ENCODE measurements around the gene KRT10. TPM values are rescaled to one million over a fixed set of nuclear protein-coding genes. Genes with fewer than 3 reads are reported as not detected.
"Not testable (repeated sequence)": the region's sequence is repeated elsewhere in the genome, so short reads cannot be mapped to it uniquely, and the experiment has no call there.

KRT10 gene
- total RNA-seq, 1 donor from 2014 or later, result 34.1 TPM

GRCh38 chr17:40839194-40839593 is 16.8 kb upstream of the KRT10 start:
- DNase-seq (ENCODE audit: low spot score), result no peak
- intact Hi-C loops (cut with DNase I), result no loop called here
- no peak for ATAC-seq

DNA sequence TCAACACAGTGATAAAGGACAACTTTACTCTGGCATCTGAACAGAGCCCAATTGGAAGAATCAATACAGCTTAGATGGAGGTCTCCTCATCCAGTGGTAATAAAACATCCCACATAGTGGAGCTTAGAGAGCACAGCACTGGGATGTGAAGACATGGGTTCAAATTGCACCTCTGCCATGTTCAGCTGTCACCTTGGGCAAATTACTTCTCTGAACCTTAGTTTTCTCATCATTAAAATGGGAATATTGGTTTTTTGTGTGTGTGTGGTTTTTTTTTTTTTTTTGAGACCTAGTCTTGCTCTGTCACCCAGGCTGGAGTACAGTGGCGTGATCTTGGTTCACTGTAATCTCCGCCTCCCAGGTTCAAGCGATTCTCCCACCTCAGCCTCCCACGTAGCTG is 13.6 kb upstream of the KRT10 start:
- DNase-seq (ENCODE audit: low spot score) (no peak), ATAC-seq (no peak)
- intact Hi-C loops (cut with DNase I), result no loop called here

GRCh38 chr17:40833882-40834281 is 11.5 kb upstream of the KRT10 start:
- DNase-seq (ENCODE audit: low spot score) (no peak), ATAC-seq (no peak)
- intact Hi-C loops (cut with DNase I), result no loop called here

- intact Hi-C loops (cut with DNase I), result no loop called here
- ATAC-seq, result no peak
- DNase-seq (ENCODE audit: low spot score), result no peak
These were observed 10.4 kb upstream of the KRT10 start for GRCh38 chr17:40832840-40833239.

GRCh38 chr17:40830085-40830776 is 7.8 kb upstream of the KRT10 start:
- intact Hi-C loops (cut with DNase I), result no loop called here
- no peak for DNase-seq (ENCODE audit: low spot score)
- no peak for ATAC-seq

DNA sequence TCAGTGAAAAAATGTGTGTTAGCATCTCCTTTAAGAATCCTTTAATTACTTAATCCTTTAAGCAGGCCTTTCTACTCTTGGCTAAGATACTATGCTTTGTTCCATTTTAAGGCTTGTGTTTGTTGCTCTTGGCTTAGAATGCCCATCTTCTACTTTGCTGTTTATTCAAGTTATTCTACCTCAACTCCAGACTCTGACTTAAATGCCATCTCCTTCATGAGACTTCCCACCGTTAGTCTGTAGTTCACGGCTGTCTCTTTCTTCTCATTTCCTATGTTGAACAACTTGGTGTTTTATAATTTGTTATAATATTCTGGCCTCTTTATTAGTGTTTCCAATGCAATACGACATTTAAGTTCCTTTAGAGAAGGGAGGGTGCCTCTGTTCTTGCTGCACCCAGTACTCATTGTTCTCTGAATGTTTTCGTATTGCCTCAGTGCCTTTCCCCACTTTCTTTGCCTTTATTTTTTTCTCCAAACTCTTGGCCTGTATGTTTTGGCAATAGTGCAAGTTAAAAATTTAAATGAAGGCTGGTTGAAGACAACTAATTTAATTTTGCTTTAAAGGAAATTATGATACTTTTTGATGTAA is 6.1 kb upstream of the KRT10 start:
- ATAC-seq, result peak; percentile 92
- no peak for DNase-seq (ENCODE audit: low spot score)
- intact Hi-C loops (cut with DNase I), result no loop called here

DNA sequence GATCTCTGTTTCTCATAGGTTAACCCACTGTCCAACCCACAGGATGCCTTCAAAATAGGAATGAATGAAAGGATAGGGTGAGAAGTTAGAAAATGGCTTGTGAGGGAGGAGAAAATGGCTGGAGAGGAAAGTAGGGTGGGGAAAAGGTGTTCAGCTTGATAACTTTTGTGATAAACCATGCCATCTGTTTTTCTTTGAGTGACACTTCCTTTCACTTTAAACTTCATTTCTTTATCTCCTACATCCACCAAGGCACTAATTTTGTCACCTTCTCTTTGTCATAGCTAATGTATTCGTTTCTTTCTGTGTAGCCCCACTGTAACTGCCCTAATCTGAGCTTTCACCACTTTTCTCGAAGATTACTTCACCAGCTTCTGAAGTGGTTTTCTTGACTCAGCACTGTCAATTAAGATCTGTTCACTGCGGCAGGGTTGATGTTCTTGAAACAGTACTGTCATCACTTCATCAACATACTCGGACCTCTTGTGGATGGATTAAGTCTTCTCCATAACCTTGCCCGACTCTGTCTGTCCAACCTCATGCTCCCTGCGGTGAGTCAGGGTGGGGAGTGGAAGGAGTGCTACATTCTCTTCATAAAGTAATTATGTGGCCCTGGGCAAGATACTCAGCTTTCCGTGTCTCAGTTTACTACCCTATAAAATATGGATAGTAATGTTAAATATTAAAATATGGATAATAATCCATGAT is 5.5 kb upstream of the KRT10 start:
- intact Hi-C loops (cut with DNase I), result no loop called here
- no peak for DNase-seq (ENCODE audit: low spot score)
- ATAC-seq, result peak; percentile 96

DNA sequence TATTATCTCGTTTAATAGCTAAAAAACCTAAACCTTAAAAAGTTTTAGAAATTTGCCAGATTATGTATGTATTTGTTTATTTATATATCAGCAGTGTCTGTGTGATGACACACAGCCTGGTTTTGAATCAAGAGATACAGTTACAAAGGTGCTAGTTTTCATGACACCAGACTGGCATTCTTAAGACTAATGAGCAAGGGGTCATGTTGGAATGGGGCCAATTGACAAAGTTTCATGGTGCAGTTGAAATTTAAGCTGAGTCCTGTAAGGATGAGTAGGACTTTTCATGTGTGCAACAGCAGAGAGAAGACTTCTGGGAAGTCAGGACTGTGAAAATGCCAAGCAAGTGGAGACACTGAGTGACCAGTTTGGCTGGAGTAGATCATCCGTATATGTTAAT is 3.2 kb upstream of the KRT10 start:
- no peak for ATAC-seq
- intact Hi-C loops (cut with DNase I), result no loop called here
- no peak for DNase-seq (ENCODE audit: low spot score)

GRCh38 chr17:40824015-40824832 is 1.8 kb upstream of the KRT10 start:
- ATAC-seq (no peak), DNase-seq (ENCODE audit: low spot score) (no peak)
- intact Hi-C loops (cut with DNase I), result no loop called here

DNA sequence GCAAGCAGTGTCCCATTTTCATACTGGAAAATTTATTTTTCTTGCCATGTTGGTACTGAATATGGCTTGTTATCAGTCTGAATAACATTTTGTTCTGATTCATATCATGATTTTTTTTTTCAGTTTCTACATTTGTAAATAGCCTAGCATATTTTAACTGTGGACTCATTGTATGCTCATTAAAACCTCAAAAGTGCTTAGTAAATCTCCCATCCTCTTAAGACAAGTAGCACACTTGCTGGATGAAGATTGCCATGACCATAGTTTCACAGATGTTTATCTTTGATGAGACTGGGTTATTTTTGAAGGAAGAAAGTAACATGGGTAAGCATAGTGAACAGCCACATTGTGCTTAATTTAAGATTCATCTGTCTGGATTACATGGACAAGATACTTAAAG is 878 bp downstream of the KRT10 start:
- DNase-seq (ENCODE audit: low spot score), result no peak
- intact Hi-C loops (cut with DNase I), result no loop called here
- ATAC-seq, result no peak

DNA sequence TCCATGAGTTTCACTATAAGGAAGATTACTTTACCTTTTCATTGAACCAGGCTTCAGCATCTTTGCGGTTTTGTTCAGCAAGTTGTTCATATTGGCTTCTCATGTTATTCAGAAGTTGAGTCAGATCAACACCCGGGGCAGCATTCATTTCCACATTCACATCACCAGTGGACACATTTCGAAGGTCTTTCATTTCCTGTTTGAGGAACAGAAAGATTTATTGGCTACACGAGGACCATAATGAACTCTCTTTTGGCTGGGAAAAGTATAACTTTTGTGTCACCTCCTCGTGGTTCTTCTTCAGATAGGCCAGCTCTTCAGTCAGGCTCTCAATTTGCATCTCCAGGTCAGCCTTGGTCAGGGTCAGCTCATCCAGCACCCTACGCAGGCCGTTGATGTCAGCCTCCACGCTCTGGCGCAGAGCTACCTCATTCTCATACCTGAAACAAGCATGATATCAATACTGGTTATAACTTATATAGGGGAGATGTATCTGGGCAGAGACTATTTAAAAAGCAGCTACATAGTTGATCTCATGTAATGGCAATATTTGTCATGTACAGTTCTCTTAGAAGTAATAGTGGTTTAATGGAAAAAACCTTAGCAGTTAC is 2.1 kb downstream of the KRT10 start:
- no peak for ATAC-seq
- intact Hi-C loops (cut with DNase I), result no loop called here

GRCh38 chr17:40819528-40820125 is 2.8 kb downstream of the KRT10 start:
- ATAC-seq, result peak; percentile 63
- intact Hi-C loops (cut with DNase I), result no loop called here

More for the DNA sequence above, 2.1 kb downstream of the KRT10 start:
- no peak for DNase-seq (ENCODE audit: low spot score)

GRCh38 chr17:40818733-40819527 is 3.5 kb downstream of the KRT10 start:
- DNase-seq (ENCODE audit: low spot score) (peak; percentile 89), ATAC-seq (peak; percentile 97)
- intact Hi-C loops (cut with DNase I), result no loop called here

More at GRCh38 chr17:40819528-40820125, 2.8 kb downstream of the KRT10 start:
- DNase-seq (ENCODE audit: low spot score), result no peak

DNA sequence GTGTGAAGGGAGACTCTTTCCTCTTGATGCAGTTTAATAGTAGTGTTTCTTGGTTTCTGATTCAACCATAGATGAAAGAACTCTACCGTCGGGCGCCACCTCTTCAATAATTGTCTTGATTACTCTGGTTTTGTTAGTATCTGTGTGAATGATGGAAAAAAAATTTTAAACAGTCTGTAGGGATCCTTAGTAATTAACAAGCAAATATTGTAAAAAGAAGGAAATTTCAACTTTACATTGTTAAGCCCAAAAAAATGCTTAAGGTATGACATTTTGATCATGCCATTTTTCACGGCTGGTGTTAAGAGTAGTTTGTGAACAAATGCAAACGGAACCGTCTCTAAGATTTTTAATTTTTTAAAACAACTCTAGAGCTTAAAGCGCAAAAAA is 4.1 kb downstream of the KRT10 start:
- ATAC-seq (no peak), DNase-seq (ENCODE audit: low spot score) (no peak)
- intact Hi-C loops (cut with DNase I), result no loop called here

- ATAC-seq (no peak), DNase-seq (ENCODE audit: low spot score) (no peak)
- intact Hi-C loops (cut with DNase I), result no loop called here
These were observed 5.2 kb downstream of the KRT10 start for GRCh38 chr17:40817103-40817682.

DNA sequence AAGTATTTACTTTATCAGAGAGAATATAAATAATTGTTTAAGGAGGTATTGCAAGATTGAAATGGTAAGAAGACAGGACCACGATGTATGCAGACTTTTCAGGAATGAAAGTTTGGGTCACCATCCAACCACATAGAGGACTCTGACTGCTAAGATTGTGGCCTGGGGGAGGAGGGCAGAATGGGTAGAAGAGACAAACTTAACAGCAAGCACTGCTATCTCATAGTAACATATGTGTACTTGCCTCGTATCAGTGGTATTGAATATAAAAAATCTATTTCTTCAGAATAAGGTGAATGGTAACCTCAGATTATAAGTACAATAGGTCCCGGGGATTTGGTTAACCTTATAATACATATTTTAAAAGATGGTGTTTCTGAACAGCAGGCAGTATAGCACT is 5.8 kb downstream of the KRT10 start:
- intact Hi-C loops (cut with DNase I), result no loop called here
- DNase-seq (ENCODE audit: low spot score) (no peak), ATAC-seq (no peak)

GRCh38 chr17:40815381-40815780 is 7.0 kb downstream of the KRT10 start:
- intact Hi-C loops (cut with DNase I), result no loop called here

DNA sequence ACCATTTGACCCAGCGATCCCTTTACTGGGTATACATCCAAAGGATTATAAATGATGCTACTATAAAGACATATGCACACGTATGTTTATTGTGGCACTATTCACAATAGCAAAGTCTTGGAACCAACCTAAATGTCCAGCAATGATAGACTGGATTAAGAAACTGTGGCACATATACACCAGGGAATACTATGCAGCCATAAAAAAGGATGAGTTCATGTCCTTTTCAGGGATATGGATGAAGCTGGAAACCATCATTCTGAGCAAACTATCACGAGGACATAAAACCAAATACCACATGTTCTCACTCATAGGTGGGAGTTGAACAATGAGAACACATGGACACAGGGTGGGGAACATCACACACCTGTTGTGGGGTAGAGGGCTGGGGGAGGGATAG is 7.8 kb downstream of the KRT10 start:
- DNase-seq (ENCODE audit: low spot score); ATAC-seq; intact Hi-C loops (cut with DNase I): not testable (repeated sequence)

More at GRCh38 chr17:40815381-40815780, 7.0 kb downstream of the KRT10 start:
- no peak for DNase-seq (ENCODE audit: low spot score)
- ATAC-seq, result no peak

All from sciatic nerve (tissue), 2 donors.